ENCODE results near the gene EGR4. TPM values are rescaled to one million over a fixed set of nuclear protein-coding genes. Genes with fewer than 3 reads are reported as not detected.

Gene EGR4
- total RNA-seq, 2 donors from 2014 or later: not detected

DNA sequence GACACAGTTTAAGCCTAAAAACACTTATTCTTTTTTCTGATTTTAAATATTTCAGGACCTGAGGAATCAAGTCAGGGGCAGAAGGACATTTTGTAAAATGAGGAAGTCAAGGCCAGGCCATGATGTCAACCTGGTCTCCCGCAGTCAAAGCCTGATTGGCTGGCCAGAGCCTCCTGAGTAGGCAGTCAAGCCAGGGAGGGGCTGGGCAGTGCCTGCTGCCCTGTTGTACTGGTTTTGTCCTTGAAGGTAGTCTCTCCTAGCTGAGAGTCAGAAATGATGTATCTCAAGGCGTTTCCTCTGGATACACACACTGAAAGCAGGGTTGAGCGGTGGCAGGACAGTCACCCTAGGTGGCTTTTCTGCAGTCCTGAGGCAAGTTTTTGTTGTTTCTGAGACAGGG lies 39.4 kb downstream of the EGR4 start:
- Histone ChIP-seq H3K27me3 (replicated peaks; ENCODE audit: insufficient read depth) (no peaks in the 10 kb centered on the region), H3K4me3 (no peak overlapping the region), H3K9me3 (no peaks in the 10 kb centered on the region), H3K36me3 (peaks cover 41% of the 10 kb centered on the region), H3K27ac (no peak overlapping the region), H3K4me1 (ENCODE audit: control insufficient read depth in 1 of 2, low read depth in 2 of 2) (no peaks in the 10 kb centered on the region)
- no peak for ATAC-seq (ENCODE audit: insufficient number of reproducible peaks, low FRiP score, low read depth)
- no peak for DNase-seq (ENCODE audit: low spot score)
- TF ChIP-seq, protein P1, sequence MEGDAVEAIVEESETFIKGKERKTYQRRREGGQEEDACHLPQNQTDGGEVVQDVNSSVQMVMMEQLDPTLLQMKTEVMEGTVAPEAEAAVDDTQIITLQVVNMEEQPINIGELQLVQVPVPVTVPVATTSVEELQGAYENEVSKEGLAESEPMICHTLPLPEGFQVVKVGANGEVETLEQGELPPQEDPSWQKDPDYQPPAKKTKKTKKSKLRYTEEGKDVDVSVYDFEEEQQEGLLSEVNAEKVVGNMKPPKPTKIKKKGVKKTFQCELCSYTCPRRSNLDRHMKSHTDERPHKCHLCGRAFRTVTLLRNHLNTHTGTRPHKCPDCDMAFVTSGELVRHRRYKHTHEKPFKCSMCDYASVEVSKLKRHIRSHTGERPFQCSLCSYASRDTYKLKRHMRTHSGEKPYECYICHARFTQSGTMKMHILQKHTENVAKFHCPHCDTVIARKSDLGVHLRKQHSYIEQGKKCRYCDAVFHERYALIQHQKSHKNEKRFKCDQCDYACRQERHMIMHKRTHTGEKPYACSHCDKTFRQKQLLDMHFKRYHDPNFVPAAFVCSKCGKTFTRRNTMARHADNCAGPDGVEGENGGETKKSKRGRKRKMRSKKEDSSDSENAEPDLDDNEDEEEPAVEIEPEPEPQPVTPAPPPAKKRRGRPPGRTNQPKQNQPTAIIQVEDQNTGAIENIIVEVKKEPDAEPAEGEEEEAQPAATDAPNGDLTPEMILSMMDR (IDR thresholded peaks at IDR 0.05): no peak

- Histone ChIP-seq H3K9me3 (no peaks in the 10 kb centered on the region), H3K27me3 (replicated peaks; ENCODE audit: insufficient read depth) (no peaks in the 10 kb centered on the region), H3K27ac (no peak overlapping the region), H3K4me3 (no peak overlapping the region), H3K36me3 (peaks cover 46% of the 10 kb centered on the region), H3K4me1 (ENCODE audit: control insufficient read depth in 1 of 2, low read depth in 2 of 2) (no peaks in the 10 kb centered on the region)
- TF ChIP-seq, protein P1 (IDR thresholded peaks at IDR 0.05): no peak
- ATAC-seq (ENCODE audit: insufficient number of reproducible peaks, low FRiP score, low read depth) (no peak), DNase-seq (ENCODE audit: low spot score) (no peak)
Observed at GRCh38 chr2:73253400-73253799, 39.9 kb downstream of the EGR4 start.

DNA sequence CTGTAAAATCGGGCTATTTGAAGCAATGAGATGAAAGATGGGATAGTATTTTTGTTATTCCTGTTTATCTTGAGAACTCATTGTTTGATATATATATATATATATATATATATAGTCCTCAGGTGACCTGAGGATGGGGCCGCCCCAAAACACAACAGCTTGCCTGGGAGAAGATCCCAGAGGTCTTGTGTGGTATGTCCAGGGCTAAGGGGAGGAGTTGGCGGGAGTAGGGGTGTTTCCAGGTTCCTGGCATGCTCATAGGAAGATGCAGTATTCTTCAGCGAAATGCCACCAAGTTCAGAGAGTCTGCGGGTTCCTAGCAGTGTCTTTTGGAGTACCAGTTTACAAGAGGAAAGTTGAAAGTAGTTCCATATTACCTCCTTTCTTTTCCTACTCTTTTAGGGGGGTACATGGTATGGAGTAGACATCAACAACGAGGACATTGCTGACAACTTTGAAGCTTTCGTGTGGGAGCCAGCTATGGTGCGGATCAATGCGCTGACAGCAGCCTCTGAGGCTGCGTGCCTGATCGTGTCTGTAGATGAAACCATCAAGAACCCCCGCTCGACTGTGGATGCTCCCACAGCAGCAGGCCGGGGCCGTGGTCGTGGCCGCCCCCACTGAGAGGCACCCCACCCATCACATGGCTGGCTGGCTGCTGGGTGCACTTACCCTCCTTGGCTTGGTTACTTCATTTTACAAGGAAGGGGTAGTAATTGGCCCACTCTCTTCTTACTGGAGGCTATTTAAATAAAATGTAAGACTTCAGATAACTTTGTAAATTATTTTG lies 40.9 kb downstream of the EGR4 start:
- no peaks in the 10 kb centered on the region for H3K9me3 ChIP-seq
- TF ChIP-seq, protein P1 (IDR thresholded peaks at IDR 0.05): no peak
- H3K4me1 ChIP-seq (ENCODE audit: control insufficient read depth in 1 of 2, low read depth in 2 of 2): no peaks in the 10 kb centered on the region
- no peak overlapping the region for H3K4me3 ChIP-seq
- no peak overlapping the region for H3K27ac ChIP-seq
- ATAC-seq (ENCODE audit: insufficient number of reproducible peaks, low FRiP score, low read depth) (no peak), DNase-seq (ENCODE audit: low spot score) (no peak)
- peaks cover 55% of the 10 kb centered on the region for H3K36me3 ChIP-seq
- H3K27me3 ChIP-seq (replicated peaks; ENCODE audit: insufficient read depth): no peaks in the 10 kb centered on the region

DNA sequence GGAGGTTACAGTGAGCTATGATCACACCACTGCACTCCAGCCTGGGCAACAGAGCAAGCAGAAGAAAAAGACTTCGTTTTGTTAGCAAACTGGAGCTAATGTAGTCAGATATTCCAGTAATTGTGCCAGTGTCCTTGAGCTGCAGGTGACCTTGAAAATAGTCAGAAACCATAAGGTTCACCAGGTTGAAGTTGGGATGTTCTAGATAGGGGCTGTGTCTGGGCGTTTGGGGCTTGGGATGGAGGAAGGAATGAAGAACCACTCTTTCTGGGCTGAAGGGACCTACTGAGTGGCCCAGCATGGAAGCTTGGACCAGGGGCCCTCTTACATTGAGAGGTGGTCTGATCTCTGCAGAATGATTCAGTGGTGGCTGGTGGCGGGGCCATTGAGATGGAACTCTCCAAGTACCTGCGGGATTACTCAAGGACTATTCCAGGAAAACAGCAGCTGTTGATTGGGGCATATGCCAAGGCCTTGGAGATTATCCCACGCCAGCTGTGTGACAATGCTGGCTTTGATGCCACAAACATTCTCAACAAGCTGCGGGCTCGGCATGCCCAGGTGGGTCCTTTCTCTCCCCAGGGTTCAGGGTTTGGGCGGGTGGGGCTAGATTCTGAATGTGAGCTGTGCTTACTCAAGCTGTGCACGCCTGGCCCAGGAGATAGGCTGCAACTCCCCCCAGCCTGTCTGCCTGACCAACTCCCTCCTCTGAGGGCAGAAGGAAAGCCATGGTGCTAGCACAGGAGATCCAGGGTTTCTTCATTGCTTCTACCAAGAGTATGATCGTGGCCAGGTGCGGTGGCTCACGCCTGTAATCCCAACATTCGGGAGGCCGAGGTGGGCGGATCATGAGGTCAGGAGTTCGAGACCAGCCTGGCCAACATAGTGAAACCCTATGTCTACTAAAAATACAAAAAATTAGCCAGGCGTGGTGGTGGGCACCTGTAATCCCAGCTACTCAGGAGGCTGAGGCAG lies 42.2 kb downstream of the EGR4 start:
- Histone ChIP-seq H3K27ac (no peak overlapping the region), H3K4me3 (no peak overlapping the region), H3K36me3 (peaks cover 68% of the 10 kb centered on the region), H3K27me3 (replicated peaks; ENCODE audit: insufficient read depth) (no peaks in the 10 kb centered on the region), H3K9me3 (no peaks in the 10 kb centered on the region), H3K4me1 (ENCODE audit: control insufficient read depth in 1 of 2, low read depth in 2 of 2) (no peaks in the 10 kb centered on the region)
- DNase-seq (ENCODE audit: low spot score): no peak
- ATAC-seq (ENCODE audit: insufficient number of reproducible peaks, low FRiP score, low read depth): no peak
- TF ChIP-seq, protein P1 (IDR thresholded peaks at IDR 0.05): no peak

DNA sequence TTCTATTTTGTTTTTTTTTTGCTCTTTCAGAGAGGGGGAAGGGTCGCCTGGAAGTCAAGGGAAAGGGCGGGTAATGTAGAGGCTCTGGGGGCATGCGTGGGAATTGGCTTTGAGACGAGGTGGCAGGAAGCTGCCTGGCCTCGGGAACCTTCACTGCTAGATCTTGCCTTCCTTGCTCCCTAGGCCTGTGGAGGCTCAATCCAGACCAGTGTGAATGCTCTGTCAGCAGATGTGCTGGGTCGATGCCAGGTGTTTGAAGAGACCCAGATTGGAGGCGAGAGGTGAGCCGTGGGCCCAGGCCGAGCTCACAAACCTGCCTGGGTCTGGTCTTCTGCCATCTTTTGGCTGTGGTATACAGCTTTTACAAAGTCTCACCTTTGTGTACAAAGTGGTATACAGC lies 43.7 kb downstream of the EGR4 start:
- H3K36me3 ChIP-seq: peaks cover 82% of the 10 kb centered on the region
- DNase-seq (ENCODE audit: low spot score): no peak
- no peaks in the 10 kb centered on the region for H3K4me1 ChIP-seq (ENCODE audit: control insufficient read depth in 1 of 2, low read depth in 2 of 2)
- no peak overlapping the region for H3K27ac ChIP-seq
- no peaks in the 10 kb centered on the region for H3K9me3 ChIP-seq
- no peak for ATAC-seq (ENCODE audit: insufficient number of reproducible peaks, low FRiP score, low read depth)
- no peak overlapping the region for H3K4me3 ChIP-seq
- TF ChIP-seq, protein P1 (IDR thresholded peaks at IDR 0.05): no peak
- H3K27me3 ChIP-seq (replicated peaks; ENCODE audit: insufficient read depth): no peaks in the 10 kb centered on the region

Measured in thoracic aorta (tissue), 2 donors.